Calu3 (cell line): ENCODE results near the gene SWSAP1. TPM values are rescaled to one million over a fixed set of nuclear protein-coding genes. Genes with fewer than 3 reads are reported as not detected.
"Not testable (repeated sequence)": the region's sequence is repeated elsewhere in the genome, so short reads cannot be mapped to it uniquely, and the experiment has no call there.

ENCODE experiments used
- BruUV-seq: library from RNA; stranded (reverse); fragments of 400-500 nt; replicated peaks from 2 replicates; lab custom pipeline; 2021; lab: Mats Ljungman, UMichigan
- CTCF ChIA-PET: fragments of 300-600 bp; sonication (Branson Sonifier 250); formaldehyde crosslinking; loops from one replicate; lab custom pipeline; 2022; ENCODE audit warnings: antibody characterized with exemption; lab: Charles Lee
- DNase-seq: peaks from one replicate; pipeline ENCODE4 v3.0.0; 2022
- H3K27ac Mint-ChIP-seq: one replicate; pipeline ENCODE4 v1.8.0; 2022; ENCODE audit warnings: mixed read lengths; ENCODE audit not compliant: unreplicated experiment
- H3K27me3 Mint-ChIP-seq: one replicate; pipeline ENCODE4 v1.8.0; 2022; ENCODE audit warnings: mixed read lengths; ENCODE audit not compliant: unreplicated experiment
- H3K36me3 Mint-ChIP-seq: one replicate; pipeline ENCODE4 v1.8.0; 2022; ENCODE audit warnings: mild to moderate bottlenecking, moderate library complexity, mixed read lengths; ENCODE audit not compliant: insufficient read depth, unreplicated experiment
- H3K4me1 Mint-ChIP-seq: one replicate; pipeline ENCODE4 v1.8.0; 2022; ENCODE audit warnings: mild to moderate bottlenecking, low read depth, mixed read lengths; ENCODE audit not compliant: unreplicated experiment
- H3K4me3 Mint-ChIP-seq: one replicate; pipeline ENCODE4 v1.8.0; 2022; ENCODE audit warnings: mild to moderate bottlenecking, low read depth, moderate library complexity, mixed read lengths; ENCODE audit not compliant: unreplicated experiment
- H3K9me3 Mint-ChIP-seq: one replicate; pipeline ENCODE4 v1.8.0; 2022; ENCODE audit warnings: low read depth, mixed read lengths; ENCODE audit not compliant: unreplicated experiment
- intact Hi-C: fragments of 100-400 bp; cut with micrococcal nuclease; formaldehyde crosslinking; loops from one replicate; pipeline ENCODE4 v1.10.0; 2022; ENCODE audit not compliant: unreplicated experiment
- total RNA-seq: library from RNA; stranded (reverse); gene quantifications from 2 replicates; pipeline ENCODE4 v1.2.3, GENCODE V29; 2022
- TF ChIP-seq, protein P1 (sequence below): fragments of 200-600 bp; IDR thresholded peaks from one replicate; pipeline ENCODE4 v1.8.0; 2022; ENCODE audit warnings: antibody characterized with exemption; ENCODE audit not compliant: unreplicated experiment

SWSAP1 gene
- total RNA-seq, 1 experiment from 2014 or later = 1.7 TPM

DNA sequence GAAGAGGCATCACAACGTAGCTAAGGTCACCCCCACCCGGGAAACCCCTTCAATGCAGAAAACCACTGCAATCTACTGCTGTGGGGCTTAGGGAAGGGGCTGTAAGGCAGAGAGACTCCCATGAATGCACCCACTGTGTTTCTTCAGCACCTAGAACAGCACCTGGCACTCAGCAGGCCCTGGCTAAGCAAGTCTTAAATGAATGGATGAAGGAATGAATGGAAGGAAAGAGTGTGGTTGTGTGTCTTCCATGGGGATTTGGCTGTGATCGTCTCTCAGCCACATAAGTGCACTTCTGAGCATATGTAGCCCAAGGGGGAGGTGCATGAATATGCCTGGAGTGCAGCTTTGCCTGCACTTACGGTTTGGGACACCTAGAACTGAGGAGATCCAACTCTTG, 25.3 kb upstream of the SWSAP1 start:
- H3K27ac Mint-ChIP-seq = no peak overlapping the region
- peaks cover 15% of the 10 kb centered on the region for H3K4me1 Mint-ChIP-seq
- intact Hi-C loops = no loop called here
- H3K27me3 Mint-ChIP-seq = no peaks in the 10 kb centered on the region
- TF ChIP-seq, protein P1, sequence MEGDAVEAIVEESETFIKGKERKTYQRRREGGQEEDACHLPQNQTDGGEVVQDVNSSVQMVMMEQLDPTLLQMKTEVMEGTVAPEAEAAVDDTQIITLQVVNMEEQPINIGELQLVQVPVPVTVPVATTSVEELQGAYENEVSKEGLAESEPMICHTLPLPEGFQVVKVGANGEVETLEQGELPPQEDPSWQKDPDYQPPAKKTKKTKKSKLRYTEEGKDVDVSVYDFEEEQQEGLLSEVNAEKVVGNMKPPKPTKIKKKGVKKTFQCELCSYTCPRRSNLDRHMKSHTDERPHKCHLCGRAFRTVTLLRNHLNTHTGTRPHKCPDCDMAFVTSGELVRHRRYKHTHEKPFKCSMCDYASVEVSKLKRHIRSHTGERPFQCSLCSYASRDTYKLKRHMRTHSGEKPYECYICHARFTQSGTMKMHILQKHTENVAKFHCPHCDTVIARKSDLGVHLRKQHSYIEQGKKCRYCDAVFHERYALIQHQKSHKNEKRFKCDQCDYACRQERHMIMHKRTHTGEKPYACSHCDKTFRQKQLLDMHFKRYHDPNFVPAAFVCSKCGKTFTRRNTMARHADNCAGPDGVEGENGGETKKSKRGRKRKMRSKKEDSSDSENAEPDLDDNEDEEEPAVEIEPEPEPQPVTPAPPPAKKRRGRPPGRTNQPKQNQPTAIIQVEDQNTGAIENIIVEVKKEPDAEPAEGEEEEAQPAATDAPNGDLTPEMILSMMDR = no peak
- H3K4me3 Mint-ChIP-seq = no peak overlapping the region
- CTCF ChIA-PET = no interaction called here
- no TSS peak for BruUV-seq
- no peak for DNase-seq
- peaks cover 35% of the 10 kb centered on the region for H3K36me3 Mint-ChIP-seq
- no peaks in the 10 kb centered on the region for H3K9me3 Mint-ChIP-seq

DNA sequence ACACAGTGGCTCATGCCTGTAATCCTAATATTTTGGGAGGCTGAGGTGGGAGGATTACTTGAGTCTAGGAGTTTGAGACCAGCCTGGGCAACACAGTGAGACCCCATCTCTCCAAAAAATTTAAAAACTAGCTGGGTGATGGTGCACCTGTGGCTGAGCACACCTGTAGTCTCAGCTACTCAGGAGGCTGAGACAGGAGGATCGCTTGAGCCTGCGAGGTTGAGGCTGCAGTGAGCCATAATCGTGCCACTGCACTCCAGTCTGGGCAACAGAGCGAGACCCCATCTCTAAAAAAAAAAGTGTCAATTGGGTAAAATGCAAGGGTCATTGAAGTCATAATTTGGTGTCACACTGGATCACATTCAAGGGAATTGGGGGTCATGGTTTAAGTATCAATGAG, 20.4 kb upstream of the SWSAP1 start:
- H3K27ac Mint-ChIP-seq, DNase-seq, BruUV-seq, intact Hi-C loops, H3K4me1 Mint-ChIP-seq, H3K4me3 Mint-ChIP-seq, CTCF ChIA-PET, H3K9me3 Mint-ChIP-seq: not testable (repeated sequence)
- H3K27me3 Mint-ChIP-seq = peaks cover 28% of the 10 kb centered on the region
- peaks cover 23% of the 10 kb centered on the region for H3K36me3 Mint-ChIP-seq

DNA sequence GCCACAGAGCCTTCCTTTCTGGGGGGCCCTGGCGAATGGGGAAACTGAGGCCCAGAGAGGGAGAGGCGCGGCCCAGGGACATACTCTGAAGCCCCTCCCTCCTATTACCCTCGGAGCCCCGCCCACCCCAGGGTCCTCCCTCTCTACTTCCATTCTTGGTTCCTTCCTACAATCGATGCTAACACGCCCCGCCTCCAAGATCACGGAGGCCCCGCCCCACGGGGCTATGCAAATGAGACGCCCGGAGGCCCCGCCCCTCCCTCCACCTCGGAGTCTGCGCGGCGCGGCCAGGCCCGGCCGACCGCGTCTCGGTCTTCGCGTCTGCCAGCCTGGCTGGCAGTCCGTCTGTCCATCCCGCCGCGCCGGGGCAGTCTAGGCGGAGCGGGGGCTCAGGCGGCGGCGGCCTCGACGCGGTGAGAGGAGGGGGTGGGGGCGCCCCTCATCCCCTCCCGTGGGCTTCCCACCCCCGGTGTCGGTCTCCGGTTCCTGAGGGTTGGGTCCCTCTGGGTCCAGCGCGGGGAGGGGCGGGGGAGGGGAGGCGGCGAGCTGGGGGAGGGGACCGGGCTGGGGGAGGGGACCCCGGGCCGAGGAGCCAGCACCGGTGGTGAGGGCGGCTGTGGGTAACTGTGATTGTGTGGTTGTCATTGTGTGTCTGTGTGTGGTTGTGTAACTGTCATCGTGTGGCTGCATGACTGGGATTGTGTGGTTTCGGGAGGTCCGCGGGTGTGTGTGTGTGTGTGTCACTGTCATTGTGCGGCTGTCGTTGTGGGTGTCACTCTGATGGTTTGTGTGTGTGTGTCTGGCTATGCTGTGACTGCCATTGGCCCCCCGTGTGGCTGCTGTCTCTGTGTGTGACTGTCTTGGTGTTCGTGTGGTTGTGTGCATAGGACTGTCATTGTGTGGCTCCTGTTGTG, 19.0 kb upstream of the SWSAP1 start, which contains the start of gene PLPPR2:
Gene PLPPR2 (plus strand): TSS at position 273 of the 914 bp plus-strand sequence. CDS start 2,242 bp downstream, outside the sequence.
- intact Hi-C loops = no loop called here
- BruUV-seq = no TSS peak

DNA sequence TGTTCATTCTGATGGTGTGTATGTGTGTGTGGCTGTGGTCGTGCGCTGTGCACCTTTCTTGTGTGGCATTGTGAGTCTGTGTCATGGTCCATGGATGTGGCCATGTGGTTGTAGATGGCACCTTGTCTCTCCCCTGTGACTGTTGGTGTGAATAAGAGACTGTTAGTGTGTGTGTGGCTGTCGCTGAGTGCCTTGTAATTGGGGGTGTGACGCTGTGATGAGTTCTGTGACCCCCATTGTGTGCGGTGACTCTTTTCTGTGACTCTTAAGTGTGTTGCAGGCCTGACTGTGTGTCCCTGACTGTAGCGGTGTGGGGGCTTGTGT, 18.4 kb upstream of the SWSAP1 start:
- peak overlapping the region; percentile 54 for H3K27ac Mint-ChIP-seq
- TF ChIP-seq, protein P1 = no peak
- CTCF ChIA-PET = interaction anchor here (0.6 kb wide), 1 partner anchor 10 kb away, joined by 3 read pairs; no protein-coding TSS in a partner anchor
- intact Hi-C loops = no loop called here
- H3K27me3 Mint-ChIP-seq = peaks cover 37% of the 10 kb centered on the region
- BruUV-seq = no TSS peak
- peaks cover 23% of the 10 kb centered on the region for H3K36me3 Mint-ChIP-seq
- H3K9me3 Mint-ChIP-seq = no peaks in the 10 kb centered on the region
- DNase-seq = no peak
- H3K4me3 Mint-ChIP-seq = peak overlapping the region; percentile 62
- H3K4me1 Mint-ChIP-seq = peaks cover 8% of the 10 kb centered on the region

More for the DNA sequence above, 19.0 kb upstream of the SWSAP1 start, which contains the start of gene PLPPR2:
- peak within 1 kb of the TSS; percentile 54 for H3K27ac Mint-ChIP-seq
- H3K27me3 Mint-ChIP-seq = peaks cover 37% of the 10 kb centered on the region
- TF ChIP-seq, protein P1 = no peak
- H3K4me3 Mint-ChIP-seq = peak within 1 kb of the TSS; percentile 62
- peaks cover 23% of the 10 kb centered on the region for H3K36me3 Mint-ChIP-seq
- CTCF ChIA-PET = interaction anchor here (0.6 kb wide), 1 partner anchor 10 kb away, joined by 3 read pairs; no protein-coding TSS in a partner anchor
- H3K4me1 Mint-ChIP-seq = peaks cover 8% of the 10 kb centered on the region
- peak; percentile 91 for DNase-seq
- H3K9me3 Mint-ChIP-seq = no peaks in the 10 kb centered on the region
